Progenitor cell of endocrine pancreas (in vitro differentiated cells): ENCODE measurements around the gene MPC1. TPM values are rescaled to one million over a fixed set of nuclear protein-coding genes. Genes with fewer than 3 reads are reported as not detected.

Experiments
- DNase-seq: peaks from one replicate; pipeline ENCODE4 v3.0.0; 2021; ENCODE audit warnings: low spot score; ENCODE audit not compliant: unreplicated experiment
- H3K27ac Mint-ChIP-seq: 2 replicates; pipeline ENCODE4 v1.8.0; 2021; ENCODE audit warnings: mild to moderate bottlenecking, moderate library complexity, mixed read lengths
- H3K27me3 Mint-ChIP-seq: 2 replicates; pipeline ENCODE4 v1.8.0; 2021; ENCODE audit warnings: mixed read lengths
- H3K36me3 Mint-ChIP-seq: 2 replicates; pipeline ENCODE4 v1.8.0; 2022; ENCODE audit warnings: mixed read lengths; ENCODE audit not compliant: insufficient read depth
- H3K4me1 Mint-ChIP-seq: 2 replicates; pipeline ENCODE4 v1.8.0; 2021; ENCODE audit warnings: low read depth, mixed read lengths
- H3K4me3 Mint-ChIP-seq: 2 replicates; pipeline ENCODE4 v1.8.0; 2021; ENCODE audit warnings: low read depth, mild to moderate bottlenecking, moderate library complexity, mixed read lengths
- H3K9me3 Mint-ChIP-seq: 2 replicates; pipeline ENCODE4 v1.8.0; 2021; ENCODE audit warnings: low read depth, mixed read lengths
- CTCF ChIP-seq: fragments of 200-600 bp; sonication (generic); IDR thresholded peaks from one replicate; pipeline ENCODE4 v1.5.0; 2021; ENCODE audit warnings: antibody characterized with exemption, mild to moderate bottlenecking; ENCODE audit not compliant: unreplicated experiment
- total RNA-seq: library from RNA; stranded (reverse); gene quantifications from 2 replicates; pipeline ENCODE4 v1.2.1, GENCODE V29; 2021

The MPC1 gene
- total RNA-seq, 1 donor from 2014 or later = 20.3 TPM

DNA sequence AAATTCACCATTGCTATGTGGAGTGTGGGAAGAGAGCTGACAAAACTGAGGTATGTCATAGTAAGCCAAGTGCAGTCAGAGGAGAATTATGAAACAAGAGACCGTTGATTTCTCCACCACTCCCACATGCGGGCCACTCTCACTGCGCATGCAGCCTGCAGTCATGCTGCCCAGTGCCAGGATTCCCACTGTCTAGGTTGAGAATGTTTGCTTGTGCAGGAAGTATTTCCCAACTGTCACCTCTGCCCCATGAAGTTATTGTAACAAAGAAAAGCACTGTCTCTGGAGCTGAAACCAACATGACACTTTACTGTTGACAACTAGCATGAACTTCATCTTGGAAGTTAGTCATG lies 21.7 kb downstream of the MPC1 start:
- no peak overlapping the region for H3K4me3 Mint-ChIP-seq
- no peak for TF ChIP-seq CTCF
- no peak overlapping the region for H3K27ac Mint-ChIP-seq
- H3K9me3 Mint-ChIP-seq = no peaks in the 10 kb centered on the region
- H3K36me3 Mint-ChIP-seq = peaks cover 5% of the 10 kb centered on the region
- DNase-seq = no peak
- peaks cover 4% of the 10 kb centered on the region for H3K27me3 Mint-ChIP-seq
- H3K4me1 Mint-ChIP-seq = no peaks in the 10 kb centered on the region

DNA sequence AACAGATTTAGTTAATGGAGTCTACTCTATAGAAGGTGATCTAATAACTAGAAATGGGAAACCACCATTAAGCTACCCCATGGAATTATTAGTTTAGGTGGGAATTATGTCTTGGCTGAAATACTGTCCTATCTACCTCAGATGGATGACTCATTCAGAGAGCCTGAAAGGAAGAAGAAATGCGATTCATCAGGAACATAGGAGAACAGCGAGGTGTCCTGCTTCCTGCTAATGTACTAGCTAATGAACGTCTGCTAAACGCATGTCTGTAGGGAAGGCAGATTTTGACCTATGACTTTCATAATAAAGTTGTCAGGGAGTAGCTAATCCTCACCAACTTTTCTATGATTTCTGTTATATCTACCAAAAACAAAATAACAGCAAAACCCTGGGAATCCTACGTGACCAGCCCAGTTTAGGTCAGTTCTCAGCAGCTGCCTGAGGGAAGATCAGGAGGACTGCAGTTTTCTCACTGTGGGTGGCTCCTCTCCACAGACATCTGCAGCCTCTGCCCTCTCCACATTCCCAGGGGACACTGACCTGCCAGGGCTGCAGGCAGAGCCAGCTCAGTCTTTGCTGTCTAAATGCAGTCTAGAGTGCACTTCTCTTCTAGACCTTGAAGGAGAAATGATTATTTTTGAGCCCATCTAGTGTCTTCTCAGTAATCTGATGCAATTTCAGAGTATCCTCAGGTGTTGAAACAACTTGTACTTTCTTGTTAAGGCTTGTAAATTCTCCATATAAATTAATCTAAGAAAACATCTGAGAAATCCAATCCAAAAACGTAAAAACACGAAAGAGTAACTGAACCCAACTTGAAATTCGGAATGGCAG lies 22.3 kb downstream of the MPC1 start:
- H3K4me3 Mint-ChIP-seq = no peak overlapping the region

DNA sequence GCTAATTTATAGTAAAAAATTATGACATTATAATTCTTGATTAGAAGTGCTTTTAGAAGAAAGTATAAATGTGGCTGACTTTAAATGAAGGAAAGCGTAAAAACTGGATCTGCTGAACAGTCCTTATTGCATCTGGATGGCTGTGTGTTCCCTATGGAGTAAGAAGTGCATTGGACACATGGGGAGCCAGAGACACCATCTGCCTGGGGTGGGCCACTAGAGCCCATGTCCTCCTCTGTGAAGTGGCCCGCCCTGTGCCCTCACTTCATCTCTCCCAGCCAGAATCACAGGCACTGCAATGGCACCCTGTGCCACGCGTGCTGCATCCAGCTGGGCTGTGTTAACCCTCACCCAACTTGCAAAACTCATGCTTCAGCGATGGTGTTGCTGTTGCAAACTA lies 27.2 kb downstream of the MPC1 start:
- peaks cover 7% of the 10 kb centered on the region for H3K4me1 Mint-ChIP-seq
- peaks cover 4% of the 10 kb centered on the region for H3K27me3 Mint-ChIP-seq
- peaks cover 3% of the 10 kb centered on the region for H3K9me3 Mint-ChIP-seq
- H3K4me3 Mint-ChIP-seq = no peak overlapping the region
- TF ChIP-seq CTCF = no peak
- no peak for DNase-seq
- no peak overlapping the region for H3K27ac Mint-ChIP-seq
- no peaks in the 10 kb centered on the region for H3K36me3 Mint-ChIP-seq

More for the DNA sequence above, 22.3 kb downstream of the MPC1 start:
- DNase-seq = no peak
- Mint-ChIP-seq H3K36me3 (peaks cover 3% of the 10 kb centered on the region), H3K9me3 (no peaks in the 10 kb centered on the region), H3K27ac (no peak overlapping the region), H3K4me1 (no peaks in the 10 kb centered on the region), H3K27me3 (peaks cover 4% of the 10 kb centered on the region)
- no peak for TF ChIP-seq CTCF

DNA sequence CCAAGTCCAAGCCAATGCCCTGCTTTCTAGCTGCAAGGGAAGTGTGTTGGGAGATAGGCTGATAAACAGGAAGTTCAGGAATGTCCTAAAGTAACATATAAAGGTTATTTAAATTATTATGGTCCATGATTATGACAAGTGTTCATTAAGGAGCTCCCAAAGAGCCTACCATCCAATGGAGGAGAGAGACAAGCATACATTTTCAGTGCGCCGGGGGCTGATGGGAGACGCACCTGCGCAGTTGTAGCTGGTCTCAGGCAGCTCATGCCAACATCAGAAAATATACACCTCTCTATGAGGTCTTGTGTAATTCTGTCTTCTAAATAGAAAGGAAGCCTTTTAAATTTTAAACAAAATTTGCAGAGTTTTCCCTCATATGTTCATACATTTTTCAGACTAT lies 27.8 kb downstream of the MPC1 start:
- H3K4me3 Mint-ChIP-seq = no peak overlapping the region
- H3K27ac Mint-ChIP-seq = no peak overlapping the region
- peaks cover 3% of the 10 kb centered on the region for H3K27me3 Mint-ChIP-seq
- no peaks in the 10 kb centered on the region for H3K36me3 Mint-ChIP-seq
- peaks cover 6% of the 10 kb centered on the region for H3K9me3 Mint-ChIP-seq
- peaks cover 7% of the 10 kb centered on the region for H3K4me1 Mint-ChIP-seq
- no peak for DNase-seq
- no peak for TF ChIP-seq CTCF

DNA sequence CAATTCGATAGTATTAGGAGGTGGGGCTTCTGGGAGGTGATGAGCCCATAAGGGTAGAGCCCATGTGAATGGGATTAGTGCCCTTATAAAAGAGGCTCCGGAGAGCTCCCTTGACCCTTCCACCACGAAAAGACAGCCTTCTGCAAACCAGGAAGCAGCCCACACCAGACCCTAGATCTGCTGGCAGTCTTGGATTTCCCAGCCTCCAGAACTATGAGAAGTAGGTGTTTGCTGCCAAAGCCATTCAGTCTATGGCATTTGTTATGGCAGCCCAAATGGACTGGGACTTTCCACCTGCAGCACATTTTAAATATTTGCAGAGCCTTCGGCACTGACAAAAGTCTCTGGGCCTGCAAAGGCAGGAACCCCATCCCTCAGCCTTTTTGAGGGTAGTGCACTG lies 28.6 kb downstream of the MPC1 start:
- peaks cover 7% of the 10 kb centered on the region for H3K4me1 Mint-ChIP-seq
- H3K27me3 Mint-ChIP-seq = no peaks in the 10 kb centered on the region
- TF ChIP-seq CTCF = no peak
- H3K36me3 Mint-ChIP-seq = peaks cover under 1% of the 10 kb centered on the region
- H3K4me3 Mint-ChIP-seq = no peak overlapping the region
- no peak overlapping the region for H3K27ac Mint-ChIP-seq
- peaks cover 11% of the 10 kb centered on the region for H3K9me3 Mint-ChIP-seq
- DNase-seq = no peak
